ENCODE measurements around the gene NDUFA12.

GRCh38 chr12:95014554-95014953 is 11.1 kb upstream of the NDUFA12 start:
- TF ChIP-seq CTCF (tag by site-specific recombination; IDR thresholded peaks at IDR 0.05) (no peak), YY1 (tag by site-specific recombination; IDR thresholded peaks at IDR 0.05) (no peak), ZBTB21 (tag by site-specific recombination; IDR thresholded peaks at IDR 0.05) (no peak), ZNF791 (tag by site-specific recombination; IDR thresholded peaks at IDR 0.05) (no peak), ZSCAN4 (tag by site-specific recombination; IDR thresholded peaks at IDR 0.05) (no peak), GLI2 (tag by site-specific recombination; IDR thresholded peaks at IDR 0.05; ENCODE audit: borderline replicate concordance, low read depth) (no peak), ZNF426 (tag by site-specific recombination; IDR thresholded peaks at IDR 0.05) (no peak), ZBTB10 (tag by site-specific recombination; IDR thresholded peaks at IDR 0.05) (no peak), ZNF37A (tag by site-specific recombination; IDR thresholded peaks at IDR 0.05) (no peak), ZNF223 (tag by site-specific recombination; IDR thresholded peaks at IDR 0.05) (no peak), ATF2 (tag by site-specific recombination; IDR thresholded peaks at IDR 0.05; ENCODE audit: low read depth) (no peak), SETDB1 (IDR thresholded peaks at IDR 0.05; ENCODE audit: insufficient read length, low read length) (no peak), ZFP37 (tag by site-specific recombination; IDR thresholded peaks at IDR 0.05) (no peak)
